ENCODE results near the gene HERPUD1. TPM values are rescaled to one million over a fixed set of nuclear protein-coding genes. Genes with fewer than 3 reads are reported as not detected.

The HERPUD1 gene
- total RNA-seq, 1 experiment from 2014 or later: 28.9 TPM

DNA sequence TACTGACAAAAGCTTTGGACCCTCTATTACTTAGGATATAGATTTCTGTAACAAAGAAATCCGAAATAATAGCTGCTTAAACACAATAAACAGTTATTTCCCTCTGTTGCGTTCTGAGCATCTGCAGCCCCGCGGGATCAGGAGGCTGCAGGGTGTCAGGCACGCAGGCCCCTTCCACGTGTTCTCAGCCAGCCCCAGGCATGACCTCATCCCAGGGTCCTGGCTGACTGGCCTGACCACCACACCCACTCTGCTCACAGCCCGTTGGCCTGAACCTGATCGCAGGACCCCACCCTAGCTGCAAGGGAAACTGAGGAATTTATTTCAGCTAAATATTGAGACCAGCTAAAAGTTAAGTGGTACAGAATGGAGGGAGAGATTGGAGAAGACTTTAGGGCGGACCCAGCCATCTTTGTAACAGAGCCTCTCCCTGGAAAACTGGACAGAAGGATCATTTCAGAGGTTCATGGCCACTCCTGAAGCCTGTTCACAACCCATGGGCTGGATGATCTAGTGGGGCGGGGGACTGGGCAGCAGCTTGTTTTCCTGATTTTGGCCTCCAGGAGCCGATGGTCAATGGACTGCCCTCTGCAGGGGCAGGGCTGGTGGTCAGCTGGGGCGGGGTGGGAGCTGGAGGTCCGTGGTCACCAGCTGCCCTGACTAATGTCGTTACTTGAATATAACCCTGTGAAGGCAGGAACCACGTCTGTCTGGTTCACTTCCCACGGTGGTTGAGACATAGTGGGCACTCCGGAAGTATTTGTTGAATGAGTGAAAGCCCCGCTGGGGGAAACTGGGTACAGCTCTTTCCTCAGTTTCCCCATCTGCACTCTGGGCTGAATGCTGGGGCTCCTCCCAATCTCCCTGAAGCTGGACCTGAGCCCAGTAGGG lies 40.7 kb downstream of the HERPUD1 start:
- TF ChIP-seq, protein P1, sequence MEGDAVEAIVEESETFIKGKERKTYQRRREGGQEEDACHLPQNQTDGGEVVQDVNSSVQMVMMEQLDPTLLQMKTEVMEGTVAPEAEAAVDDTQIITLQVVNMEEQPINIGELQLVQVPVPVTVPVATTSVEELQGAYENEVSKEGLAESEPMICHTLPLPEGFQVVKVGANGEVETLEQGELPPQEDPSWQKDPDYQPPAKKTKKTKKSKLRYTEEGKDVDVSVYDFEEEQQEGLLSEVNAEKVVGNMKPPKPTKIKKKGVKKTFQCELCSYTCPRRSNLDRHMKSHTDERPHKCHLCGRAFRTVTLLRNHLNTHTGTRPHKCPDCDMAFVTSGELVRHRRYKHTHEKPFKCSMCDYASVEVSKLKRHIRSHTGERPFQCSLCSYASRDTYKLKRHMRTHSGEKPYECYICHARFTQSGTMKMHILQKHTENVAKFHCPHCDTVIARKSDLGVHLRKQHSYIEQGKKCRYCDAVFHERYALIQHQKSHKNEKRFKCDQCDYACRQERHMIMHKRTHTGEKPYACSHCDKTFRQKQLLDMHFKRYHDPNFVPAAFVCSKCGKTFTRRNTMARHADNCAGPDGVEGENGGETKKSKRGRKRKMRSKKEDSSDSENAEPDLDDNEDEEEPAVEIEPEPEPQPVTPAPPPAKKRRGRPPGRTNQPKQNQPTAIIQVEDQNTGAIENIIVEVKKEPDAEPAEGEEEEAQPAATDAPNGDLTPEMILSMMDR (conservative IDR thresholded peaks at IDR 0.05): no peak
- Histone ChIP-seq H2BK20ac (ENCODE audit: low read depth, low read length, poor library complexity, severe bottlenecking) (no peak overlapping the region), H3K27ac (ENCODE audit: insufficient read length, low read depth, low read length) (no peak overlapping the region), H3K4ac (ENCODE audit: low read depth, low read length) (no peak overlapping the region), H3K56ac (ENCODE audit: insufficient read length, low read depth, low read length) (no peak overlapping the region), H3K4me2 (ENCODE audit: insufficient read depth, insufficient read length, low read length) (no peak overlapping the region), H3K18ac (ENCODE audit: insufficient read length, low read depth, low read length) (no peak overlapping the region), H4K8ac (replicated peaks; ENCODE audit: insufficient read length, low read depth, low read length) (no peak overlapping the region), H3K79me1 (ENCODE audit: insufficient read depth, low read depth, low read length, poor library complexity, severe bottlenecking) (no peaks in the 10 kb centered on the region), H2BK12ac (ENCODE audit: insufficient read length, low read depth, low read length) (no peak overlapping the region), H3K9ac (ENCODE audit: extremely low read depth, insufficient read length, low read length) (no peak overlapping the region), H3K23ac (ENCODE audit: insufficient read length, low read depth, low read length) (no peak overlapping the region), H2BK120ac (ENCODE audit: low read depth, low read length, poor library complexity, severe bottlenecking) (no peak overlapping the region), H3K79me2 (ENCODE audit: insufficient read depth, low read length) (no peaks in the 10 kb centered on the region), H4K5ac (ENCODE audit: insufficient read length, low read depth, low read length) (no peak overlapping the region), H4K91ac (ENCODE audit: insufficient read length, low read depth, low read length) (no peak overlapping the region), H2BK15ac (ENCODE audit: low read depth, low read length) (no peak overlapping the region; the same call in 1 of the 2 replicates), H3K27me3 (ENCODE audit: insufficient read depth, low read length) (no peaks in the 10 kb centered on the region), H3T11ph (ENCODE audit: low read length) (no peak overlapping the region), H3K23me2 (ENCODE audit: insufficient read length, low read depth, low read length, poor library complexity, severe bottlenecking) (no peaks in the 10 kb centered on the region), H3K4me1 (ENCODE audit: insufficient read depth, low read length) (no peaks in the 10 kb centered on the region), H4K20me1 (ENCODE audit: control insufficient read depth, insufficient read depth, insufficient read length) (no peaks in the 10 kb centered on the region), H2AFZ (ENCODE audit: low read length) (no peak overlapping the region), H3K14ac (ENCODE audit: insufficient read depth, low read length) (no peak overlapping the region), H3K9me3 (ENCODE audit: control insufficient read depth, low read depth, low read length) (no peaks in the 10 kb centered on the region), H2AK5ac (ENCODE audit: insufficient read length, low read length) (no peak overlapping the region), H2BK5ac (ENCODE audit: insufficient read length, low read length) (no peak overlapping the region)
- no CpG with 5 or more reads among the region's 18 CpGs for WGBS (ENCODE audit: extremely low coverage, insufficient read length, low lambda C conversion rate)
- H3K9me3 Mint-ChIP-seq: peaks cover 0 to 2% of the 10 kb centered on the region in 2 experiments; a peak in 2 of 5 replicates
- DNase-seq: no peak
- no peaks in the 10 kb centered on the region for H3K4me1 Mint-ChIP-seq
- H3K27me3 Mint-ChIP-seq (ENCODE audit: low read depth): peaks cover 6% of the 10 kb centered on the region
- no peak overlapping the region for H3K27ac Mint-ChIP-seq
- H3K4me3 Mint-ChIP-seq: no peak overlapping the region
- H3K36me3 Mint-ChIP-seq (ENCODE audit: insufficient read depth in 1 of 3, low read depth in 3 of 3): no peaks in the 10 kb centered on the region

All from H9 (cell line).